ENCODE results near the gene ADARB2.

ADARB2 gene

DNA sequence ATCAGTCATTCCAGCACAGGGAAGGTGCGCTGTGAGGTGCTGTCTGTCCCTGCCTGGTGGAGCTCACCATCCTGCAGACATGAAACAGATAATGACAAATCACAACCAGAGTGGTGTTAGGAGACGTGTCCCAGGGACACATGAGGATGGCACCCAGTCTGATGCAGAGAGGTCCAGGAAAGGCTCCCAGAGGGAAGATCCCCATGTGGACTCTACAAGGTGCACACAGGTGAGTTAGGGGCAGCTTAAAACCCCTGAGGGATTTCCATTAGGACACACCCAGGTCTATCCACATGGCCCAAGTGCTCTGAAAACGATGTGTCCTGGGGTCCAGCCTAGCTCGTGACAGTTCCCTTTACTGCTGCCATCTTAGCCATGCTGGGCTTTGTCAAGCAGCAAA lies 91.4 kb downstream of the ADARB2 start:
- DNase-seq (ENCODE audit: insufficient read length, low spot score) (no peak), FAIRE-seq (no peak)

DNA sequence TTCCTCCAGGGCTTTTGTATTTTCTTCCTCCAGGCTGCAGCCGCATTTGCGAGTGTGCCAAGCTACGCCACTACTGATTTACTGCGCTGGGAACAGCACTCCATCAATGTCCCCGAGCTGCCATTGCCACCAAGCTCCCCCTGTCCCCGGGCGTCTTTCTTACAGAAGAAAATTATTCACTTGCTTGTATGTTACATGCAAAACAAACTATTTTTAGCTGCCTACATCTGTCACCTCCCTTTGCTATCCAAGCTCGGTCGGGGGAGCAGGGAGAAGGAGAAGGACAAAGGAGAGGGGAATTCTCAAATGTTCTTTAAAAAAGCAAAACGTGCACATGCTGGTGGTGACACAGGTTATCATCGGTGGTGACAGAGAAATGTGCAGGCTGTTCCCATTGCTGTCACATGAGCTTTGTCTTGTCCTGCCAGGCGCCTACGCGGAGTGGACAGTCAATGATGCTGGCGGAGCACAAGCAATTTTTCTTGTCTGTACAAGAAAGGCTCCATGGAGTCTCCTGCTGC lies 93.1 kb downstream of the ADARB2 start:
- FAIRE-seq: no peak
- DNase-seq (ENCODE audit: insufficient read length, low spot score): no peak

- DNase-seq (ENCODE audit: insufficient read length, low spot score) (no peak), FAIRE-seq (no peak)
Observed at GRCh38 chr10:1643908-1644179, 93.5 kb downstream of the ADARB2 start.

DNA sequence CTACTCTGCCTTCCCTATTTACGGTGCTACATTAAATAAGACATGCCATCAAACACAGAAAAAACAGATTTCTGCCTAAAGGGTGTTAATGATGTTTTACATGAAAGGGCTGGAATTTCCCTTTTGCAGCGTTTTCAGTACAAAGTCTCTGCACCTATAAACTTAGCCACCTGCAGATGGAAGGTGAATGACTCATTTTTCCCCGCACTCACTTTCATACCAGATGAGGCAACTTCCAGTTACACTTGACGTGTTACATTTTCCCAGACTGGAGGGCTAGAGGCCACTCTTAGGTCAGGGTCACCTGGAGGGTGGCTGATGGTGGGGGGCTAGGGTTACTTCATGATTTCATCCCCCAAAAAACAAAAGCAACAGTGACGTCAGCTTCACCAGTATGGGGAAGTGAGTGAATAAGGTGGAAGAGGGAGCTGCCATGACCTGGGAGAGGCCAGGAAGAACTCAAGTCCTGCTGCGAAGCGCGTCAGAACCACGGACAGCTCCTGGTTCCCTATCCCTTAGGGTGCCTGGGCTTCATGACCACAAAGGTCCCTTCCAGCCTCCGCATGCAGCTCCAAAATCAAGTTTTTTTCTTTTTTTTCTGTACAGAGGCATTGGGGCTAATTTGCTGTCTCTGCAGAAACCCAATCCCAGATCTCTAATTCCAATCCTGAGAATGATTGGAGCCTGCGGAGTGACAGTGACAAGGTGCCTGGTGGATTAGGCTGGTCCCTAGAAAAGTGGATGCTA lies 94.0 kb downstream of the ADARB2 start:
- DNase-seq (ENCODE audit: insufficient read length, low spot score): no peak
- no peak for FAIRE-seq

DNA sequence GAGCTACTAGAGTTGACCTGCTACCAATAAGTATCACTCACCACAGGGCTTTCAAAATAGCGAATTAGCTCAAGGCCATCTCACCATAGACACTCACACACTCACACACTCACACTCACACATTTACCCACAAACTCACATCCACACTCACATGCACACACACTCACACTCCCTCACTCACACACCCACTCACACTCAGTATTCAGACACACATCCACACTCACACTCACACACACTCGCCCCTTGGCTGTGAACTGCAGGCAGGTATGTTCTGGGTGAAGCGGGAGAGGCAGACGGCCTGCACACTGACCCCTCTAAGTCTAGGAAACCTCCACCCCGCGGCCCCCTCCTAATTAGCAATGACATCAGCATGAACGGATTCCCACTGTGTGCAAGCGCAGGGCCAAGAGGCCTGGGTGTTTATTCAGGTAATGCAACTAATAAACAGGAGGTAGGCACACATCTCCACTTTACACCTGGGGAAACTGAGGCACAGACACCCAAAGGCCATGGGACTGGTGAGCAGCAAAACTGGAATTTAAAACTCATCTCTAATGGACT lies 94.6 kb downstream of the ADARB2 start:
- FAIRE-seq: peak; percentile 33
- DNase-seq (ENCODE audit: insufficient read length, low spot score): no peak

GRCh38 chr10:1641402-1641801 lies 95.9 kb downstream of the ADARB2 start:
- DNase-seq (ENCODE audit: insufficient read length, low spot score): no peak
- FAIRE-seq: no peak

DNA sequence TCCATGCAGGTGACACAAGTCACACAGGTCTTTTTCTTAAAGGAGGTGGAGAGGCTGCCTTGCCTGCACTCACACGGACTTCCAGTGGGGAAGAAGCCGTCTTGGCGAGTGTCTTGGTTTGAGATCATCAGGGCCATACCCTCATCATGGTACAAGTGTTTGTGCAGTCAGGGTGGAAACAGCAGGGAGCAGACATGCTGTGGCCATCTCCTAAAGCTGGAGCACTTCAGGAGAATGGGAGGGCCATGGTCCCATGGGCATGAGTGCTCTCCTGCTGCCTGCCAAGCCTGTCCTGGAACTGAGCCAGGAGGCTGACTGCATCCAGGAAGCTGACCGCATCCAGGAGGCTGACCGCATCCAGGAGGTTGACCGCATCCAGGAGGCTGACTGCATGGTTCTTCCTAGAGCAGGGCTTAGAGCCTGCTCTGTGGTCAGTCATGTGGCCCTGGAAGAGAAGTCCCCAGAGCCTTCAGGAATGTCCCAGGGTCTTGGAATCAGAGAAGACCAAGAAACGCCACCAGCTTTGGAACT lies 98.4 kb downstream of the ADARB2 start:
- FAIRE-seq: no peak
- DNase-seq (ENCODE audit: insufficient read length, low spot score): no peak

DNA sequence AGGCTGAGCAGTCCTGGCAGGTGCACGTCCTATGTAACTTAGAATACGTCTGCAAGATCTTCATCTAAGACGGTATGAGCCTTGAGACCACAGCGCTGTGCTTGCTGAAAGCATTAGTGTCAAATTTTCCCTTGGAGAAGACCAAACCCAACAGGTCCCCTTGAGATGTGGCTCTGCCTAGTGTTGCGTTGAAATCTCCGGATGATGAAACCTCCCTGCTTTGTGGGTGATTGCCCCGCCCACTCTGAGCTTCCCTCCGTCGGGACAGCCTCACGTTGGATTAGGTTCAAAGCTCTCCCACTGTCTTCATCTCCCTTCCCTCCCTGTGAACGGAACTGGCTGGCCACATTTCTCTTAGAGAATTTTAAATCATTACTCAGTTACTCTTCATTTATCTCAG lies 102.0 kb downstream of the ADARB2 start:
- DNase-seq (ENCODE audit: insufficient read length, low spot score) (no peak), FAIRE-seq (no peak)

- FAIRE-seq (no peak), DNase-seq (ENCODE audit: insufficient read length, low spot score) (no peak)
Observed at GRCh38 chr10:1634239-1634638, 103.1 kb downstream of the ADARB2 start.

- no peak for FAIRE-seq
- no peak for DNase-seq (ENCODE audit: insufficient read length, low spot score)
Observed at GRCh38 chr10:1633783-1634182, 103.5 kb downstream of the ADARB2 start.

GRCh38 chr10:1632596-1632995 lies 104.7 kb downstream of the ADARB2 start:
- no peak for DNase-seq (ENCODE audit: insufficient read length, low spot score)
- FAIRE-seq: no peak

- DNase-seq (ENCODE audit: insufficient read length, low spot score) (no peak), FAIRE-seq (peak; percentile 73)
Observed at GRCh38 chr10:1632141-1632540, 105.2 kb downstream of the ADARB2 start.

- FAIRE-seq (no peak), DNase-seq (ENCODE audit: insufficient read length, low spot score) (no peak)
Observed at GRCh38 chr10:1631282-1631681, 106.0 kb downstream of the ADARB2 start.

GRCh38 chr10:1630304-1630703 lies 107.0 kb downstream of the ADARB2 start:
- FAIRE-seq (no peak), DNase-seq (ENCODE audit: insufficient read length, low spot score) (no peak)

DNA sequence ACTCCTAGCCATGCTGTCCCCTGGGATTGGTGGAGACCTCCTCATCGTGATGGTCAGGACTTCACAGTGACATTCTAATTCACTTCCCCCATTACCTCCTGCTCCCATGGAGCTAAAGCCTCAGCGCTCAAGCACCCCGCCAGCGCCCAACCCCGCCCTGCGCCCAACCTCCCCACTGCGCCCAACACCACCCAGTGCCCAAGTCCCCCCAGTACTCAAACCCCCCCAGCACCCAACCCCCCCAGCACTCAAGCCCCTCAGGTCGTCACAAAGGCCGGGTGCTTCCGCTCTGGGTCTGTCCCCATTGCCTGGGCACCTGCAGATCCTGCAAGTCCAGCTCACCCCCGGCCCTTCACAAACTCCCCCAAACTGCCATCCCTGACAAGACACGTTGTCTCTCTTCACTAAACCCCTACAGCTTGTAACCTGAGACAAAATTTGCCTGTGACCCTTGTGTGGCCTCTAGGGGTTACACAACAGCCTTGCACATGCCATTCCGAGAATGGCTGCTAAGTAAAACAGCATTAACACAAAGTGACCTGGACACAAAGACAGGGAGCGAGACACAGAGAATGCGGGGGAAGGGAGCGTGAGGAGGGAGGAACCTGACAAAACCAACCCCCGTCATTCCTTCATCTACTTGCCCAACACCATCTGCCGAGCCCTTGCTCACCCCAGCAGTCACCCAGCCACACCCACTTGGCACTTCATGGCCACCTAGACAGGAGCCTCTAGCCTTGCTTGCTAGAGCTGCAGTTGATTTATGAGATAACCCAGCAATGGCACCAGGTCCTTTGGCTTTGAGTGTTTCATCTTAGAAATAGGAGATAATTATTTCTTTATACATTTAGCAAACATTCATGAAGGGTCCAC lies 107.8 kb downstream of the ADARB2 start:
- FAIRE-seq: no peak

GRCh38 chr10:1628757-1629156 lies 108.6 kb downstream of the ADARB2 start:
- DNase-seq (ENCODE audit: insufficient read length, low spot score): no peak
- no peak for FAIRE-seq

More for the DNA sequence above, 107.8 kb downstream of the ADARB2 start:
- DNase-seq (ENCODE audit: insufficient read length, low spot score): no peak

DNA sequence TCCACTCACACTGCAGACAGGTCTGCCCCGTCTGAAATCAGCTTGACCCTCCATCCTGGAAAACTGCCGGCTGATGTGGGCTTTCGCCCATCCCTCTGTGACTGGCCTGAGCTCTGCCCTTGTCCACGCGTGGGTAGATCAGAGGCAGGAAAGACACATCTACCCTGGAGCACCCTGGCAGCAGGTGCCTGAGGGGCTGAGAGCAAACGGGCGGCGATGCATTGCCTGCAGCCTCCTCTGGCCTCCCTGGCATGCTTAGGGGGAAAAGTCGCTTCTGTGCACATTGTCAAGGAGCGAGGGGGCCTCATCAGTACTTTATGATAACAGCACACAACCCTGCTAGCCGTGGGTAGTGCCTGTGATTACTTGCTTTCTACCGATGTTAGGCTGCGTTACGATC lies 109.4 kb downstream of the ADARB2 start:
- no peak for DNase-seq (ENCODE audit: insufficient read length, low spot score)
- FAIRE-seq: no peak

GRCh38 chr10:1626835-1627234 lies 110.5 kb downstream of the ADARB2 start:
- no peak for FAIRE-seq
- no peak for DNase-seq (ENCODE audit: insufficient read length, low spot score)

DNA sequence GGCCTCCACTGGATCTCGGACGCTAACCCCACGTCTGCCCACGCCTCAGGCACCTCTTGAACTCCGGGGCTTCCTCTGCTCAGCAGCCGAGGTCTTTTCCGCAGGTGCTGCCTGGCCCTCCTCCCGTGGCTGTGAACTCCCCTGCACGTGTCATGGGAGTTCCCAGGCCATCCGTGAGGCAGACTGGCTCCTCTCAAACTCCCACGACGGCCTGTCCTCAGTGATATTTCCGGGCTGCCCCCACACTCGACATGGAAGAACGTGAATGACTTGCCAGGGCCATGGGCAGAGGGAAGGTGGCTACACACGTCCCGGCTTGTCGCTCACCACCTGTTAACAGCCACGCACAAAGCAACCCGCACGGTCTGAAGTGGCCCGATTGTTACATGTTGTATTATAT lies 110.9 kb downstream of the ADARB2 start:
- FAIRE-seq: no peak
- no peak for DNase-seq (ENCODE audit: insufficient read length, low spot score)

DNA sequence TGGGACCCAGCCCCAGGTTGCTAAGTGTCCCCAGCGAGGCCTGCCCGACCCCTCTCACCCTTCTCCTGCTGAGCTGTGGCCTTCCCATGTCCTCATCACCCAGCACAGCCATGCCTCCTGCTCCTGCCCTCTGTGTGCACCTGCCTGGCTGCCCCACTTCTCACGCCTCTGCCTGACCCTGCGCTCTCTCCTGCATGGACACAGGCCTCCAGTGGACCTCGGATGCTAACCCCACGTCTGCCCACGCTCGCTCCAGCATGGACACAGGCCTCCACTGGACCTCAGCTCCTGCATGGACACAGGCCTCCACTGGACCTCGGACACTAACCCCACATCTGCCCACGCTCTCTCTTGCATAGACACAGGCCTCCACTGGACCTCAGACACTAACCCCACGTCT lies 111.6 kb downstream of the ADARB2 start:
- DNase-seq (ENCODE audit: insufficient read length, low spot score): no peak
- no peak for FAIRE-seq

DNA sequence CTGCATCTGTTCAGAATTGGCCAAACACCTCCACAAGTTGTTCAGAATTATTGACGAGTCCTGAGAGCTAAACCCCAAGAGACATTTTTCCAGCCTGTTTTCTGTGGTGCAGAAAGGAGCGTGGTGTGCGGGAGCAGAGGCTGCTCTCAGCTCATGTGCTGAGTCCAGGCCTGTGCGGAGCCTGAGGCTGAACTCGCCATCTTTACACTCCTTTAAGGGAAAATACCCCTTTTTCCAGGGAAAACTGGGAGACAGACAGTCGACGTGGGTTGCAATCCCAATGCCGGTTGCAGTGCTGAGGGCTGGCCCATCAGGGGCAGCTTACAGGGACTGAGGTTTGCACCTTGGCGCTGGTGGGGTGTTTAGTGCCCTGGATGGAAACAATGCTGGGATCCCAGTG lies 112.2 kb downstream of the ADARB2 start:
- DNase-seq (ENCODE audit: insufficient read length, low spot score) (no peak), FAIRE-seq (no peak)
